GOT3 (cell line): Measurements from ENCODE around the gene LTC4S.
A peak's percentile ranks its signal among the peaks of the same experiment; 100 is the strongest.

Experiments
- DNase-seq: peaks from one replicate; lab custom pipeline; 2025; ENCODE audit warnings: mixed read lengths; lab: John Stamatoyannopoulos, UW

Gene LTC4S

DNA sequence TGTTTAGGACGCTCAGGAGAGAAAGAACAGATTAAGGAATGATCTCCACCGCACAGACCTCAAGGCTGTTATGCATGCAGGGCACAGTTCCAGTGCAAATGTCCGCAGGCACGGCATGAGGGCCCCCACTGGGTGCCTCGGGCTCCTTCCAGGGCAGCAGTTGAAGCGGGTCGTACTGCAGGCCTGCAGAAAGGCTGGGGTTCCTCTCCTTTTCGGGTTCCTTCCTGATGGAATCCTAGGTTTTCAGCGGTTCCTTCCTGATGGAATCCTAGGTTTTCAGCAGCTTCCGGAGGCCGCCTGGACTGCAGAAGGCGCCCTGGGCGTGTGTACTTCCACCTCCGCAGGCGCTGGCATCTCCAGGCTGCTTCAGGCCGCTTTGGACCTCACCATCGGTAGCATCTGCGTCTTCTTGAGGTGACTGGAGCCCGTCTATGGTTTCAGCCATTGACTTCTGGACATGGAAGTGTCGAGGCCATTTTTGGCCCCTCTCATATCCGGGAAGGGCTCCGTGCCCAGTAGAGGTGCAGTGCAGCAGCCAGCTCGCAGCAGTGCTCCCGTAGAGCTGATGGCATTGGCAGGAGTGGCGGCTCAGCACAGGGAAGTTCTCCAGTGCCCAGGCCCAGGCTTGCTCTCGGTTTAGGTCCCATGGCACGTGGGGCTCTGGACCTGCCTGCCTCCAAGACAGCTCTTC lies 18.5 kb downstream of the LTC4S start:
- no peak for DNase-seq

DNA sequence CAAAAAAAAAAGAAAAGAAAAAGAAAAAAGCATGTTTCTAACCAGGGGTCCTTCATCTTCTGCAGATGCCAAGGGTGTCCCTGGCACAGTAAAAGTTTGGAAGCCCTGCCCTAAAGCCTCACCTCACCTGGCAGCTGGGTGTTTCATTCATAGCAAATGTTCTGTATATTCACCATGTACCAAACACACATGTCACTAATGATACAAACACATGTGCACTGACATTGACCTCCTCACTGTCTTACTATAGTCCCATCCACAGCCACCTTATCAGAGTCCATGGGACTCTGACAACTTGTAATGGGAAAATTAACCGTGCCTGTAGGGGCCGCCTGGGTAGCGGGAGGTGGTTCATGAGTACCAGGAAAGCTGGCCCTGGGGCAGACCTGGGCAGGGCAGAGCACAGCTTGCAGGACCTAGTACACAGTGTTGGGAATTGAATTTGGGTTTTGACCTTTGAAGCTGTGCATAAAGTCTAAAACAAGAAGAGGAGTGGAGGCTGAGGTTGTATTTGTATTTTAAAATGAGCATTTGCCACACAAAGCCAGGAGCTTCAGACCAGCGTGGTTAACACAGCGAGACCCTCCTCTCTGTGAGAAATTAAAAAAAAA lies 19.3 kb downstream of the LTC4S start:
- DNase-seq, result no peak

DNA sequence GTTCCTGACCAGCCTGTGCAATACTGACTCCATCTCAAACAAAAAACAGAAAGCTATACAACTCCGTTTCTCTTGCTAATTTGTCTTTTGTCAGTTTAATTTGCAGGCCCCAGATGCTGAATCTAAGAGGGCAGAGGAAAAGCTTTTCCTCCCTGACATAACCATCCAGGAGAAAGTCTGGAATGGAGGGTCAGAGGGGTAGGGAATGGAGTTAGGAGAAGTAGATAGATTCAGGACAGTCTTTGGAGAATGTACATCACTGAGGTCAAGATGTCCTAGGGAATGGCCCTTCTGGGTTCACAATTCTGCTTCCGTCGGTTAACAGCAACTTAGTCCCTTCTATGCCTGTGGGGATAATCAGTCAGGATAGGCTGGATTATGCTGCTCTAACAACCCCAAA lies 20.3 kb downstream of the LTC4S start:
- DNase-seq, result no peak

DNA sequence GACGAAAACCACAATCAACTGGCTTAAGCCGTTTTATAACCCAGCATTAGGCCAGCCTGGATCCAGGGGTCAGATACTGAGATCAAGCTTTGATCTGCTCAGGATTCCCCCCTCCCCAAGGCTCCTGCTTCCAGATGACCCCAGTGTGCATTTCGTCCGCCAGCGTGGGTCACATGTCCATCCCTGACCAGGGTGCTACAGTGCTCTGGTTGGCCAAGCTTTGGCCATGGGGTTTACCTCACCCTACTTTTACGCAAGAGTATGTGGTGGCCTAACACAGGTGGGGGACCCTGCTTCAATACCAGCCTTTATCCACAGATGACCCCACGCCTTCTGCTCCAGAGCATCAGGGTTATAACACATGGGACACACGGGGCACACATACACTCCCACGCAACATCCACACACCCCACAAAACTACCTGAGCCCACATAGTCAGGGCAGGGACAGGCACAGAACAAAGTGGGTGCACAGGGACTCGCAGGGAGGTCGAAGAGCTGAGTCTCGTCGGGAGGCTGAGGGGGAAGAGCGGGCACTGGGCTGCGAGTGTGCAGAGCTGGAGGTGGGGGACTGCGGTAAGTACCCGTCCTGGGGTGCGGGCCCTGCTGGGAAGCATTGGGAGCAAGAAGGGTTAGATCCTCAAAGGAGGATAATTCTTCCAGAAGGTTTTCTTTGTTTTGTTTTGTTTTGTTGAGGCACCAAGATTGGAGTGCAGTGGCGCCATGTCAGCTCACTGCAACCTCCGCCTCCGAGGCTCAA lies 21.9 kb downstream of the LTC4S start:
- no peak for DNase-seq

DNA sequence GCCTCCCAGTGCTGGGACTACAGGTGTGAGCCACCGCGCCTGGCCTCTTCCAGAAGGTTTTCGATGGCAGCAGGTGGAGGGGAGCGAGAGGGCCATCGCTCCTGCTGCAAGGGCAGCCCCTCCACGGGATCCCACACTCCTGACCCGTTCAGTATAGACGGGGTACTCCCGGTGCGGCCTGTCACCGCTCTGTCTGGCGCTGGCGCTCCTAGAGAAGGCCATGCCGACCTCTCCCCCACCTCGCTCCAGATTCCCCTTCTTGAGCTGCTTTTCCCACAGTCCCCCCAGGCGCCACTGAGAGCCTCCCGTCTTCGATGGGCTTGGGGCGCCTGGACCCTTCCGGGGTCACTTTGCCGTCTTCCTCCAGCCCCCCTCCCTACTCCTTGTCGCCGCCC lies 22.6 kb downstream of the LTC4S start:
- DNase-seq, result no peak

DNA sequence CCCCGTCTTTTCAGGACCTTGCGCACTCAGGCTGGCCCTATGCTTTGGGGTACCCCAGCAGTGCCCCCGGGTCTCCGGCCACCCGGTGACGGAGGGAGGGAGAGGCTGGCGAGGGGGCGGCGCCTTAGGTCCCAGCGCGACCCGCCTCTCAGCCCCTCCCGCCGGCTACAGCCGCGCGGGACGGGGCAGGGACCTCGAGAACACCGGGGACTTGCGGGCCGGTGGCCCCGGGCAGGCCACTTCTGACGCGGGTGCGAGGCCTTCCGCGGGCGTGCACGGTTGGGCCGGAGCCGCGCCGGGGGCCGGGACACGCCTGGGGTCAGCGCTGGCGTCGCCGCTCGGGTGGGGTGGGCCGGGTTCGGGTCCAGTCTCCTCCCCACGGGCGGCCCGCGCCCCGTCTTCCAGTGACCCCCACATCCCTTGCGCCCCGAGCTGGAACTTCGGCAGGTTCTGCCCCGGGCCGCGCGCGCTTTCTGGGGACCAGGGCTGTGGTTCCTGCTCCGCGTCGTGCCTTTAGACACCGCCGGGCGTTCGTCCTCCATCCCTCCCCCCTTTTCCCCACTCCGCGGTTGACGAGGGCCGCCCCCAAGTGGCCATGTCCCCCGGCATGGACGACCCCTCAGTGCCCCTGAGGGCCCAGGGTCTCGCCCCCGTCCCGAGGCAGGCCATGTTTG lies 23.1 kb downstream of the LTC4S start:
- DNase-seq, result no peak

DNA sequence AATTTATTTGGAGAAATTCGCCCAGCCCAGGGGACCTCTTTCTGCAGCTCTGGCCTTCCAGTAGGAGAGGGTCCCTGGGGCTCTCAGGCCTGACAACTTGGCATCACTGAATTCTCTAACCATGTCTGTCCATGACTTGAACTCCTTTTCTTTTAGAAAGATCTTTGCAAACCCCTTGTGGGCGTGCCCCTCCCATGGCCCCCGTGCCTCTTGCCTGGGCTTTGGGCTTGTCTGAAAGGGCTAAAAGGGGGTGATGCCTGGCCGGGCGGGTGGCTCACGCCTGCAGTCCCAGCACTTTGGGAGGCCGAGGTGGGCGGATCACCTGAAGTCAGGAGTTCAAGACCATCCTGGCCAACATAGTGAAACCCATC lies 23.7 kb downstream of the LTC4S start:
- DNase-seq, result no peak

DNA sequence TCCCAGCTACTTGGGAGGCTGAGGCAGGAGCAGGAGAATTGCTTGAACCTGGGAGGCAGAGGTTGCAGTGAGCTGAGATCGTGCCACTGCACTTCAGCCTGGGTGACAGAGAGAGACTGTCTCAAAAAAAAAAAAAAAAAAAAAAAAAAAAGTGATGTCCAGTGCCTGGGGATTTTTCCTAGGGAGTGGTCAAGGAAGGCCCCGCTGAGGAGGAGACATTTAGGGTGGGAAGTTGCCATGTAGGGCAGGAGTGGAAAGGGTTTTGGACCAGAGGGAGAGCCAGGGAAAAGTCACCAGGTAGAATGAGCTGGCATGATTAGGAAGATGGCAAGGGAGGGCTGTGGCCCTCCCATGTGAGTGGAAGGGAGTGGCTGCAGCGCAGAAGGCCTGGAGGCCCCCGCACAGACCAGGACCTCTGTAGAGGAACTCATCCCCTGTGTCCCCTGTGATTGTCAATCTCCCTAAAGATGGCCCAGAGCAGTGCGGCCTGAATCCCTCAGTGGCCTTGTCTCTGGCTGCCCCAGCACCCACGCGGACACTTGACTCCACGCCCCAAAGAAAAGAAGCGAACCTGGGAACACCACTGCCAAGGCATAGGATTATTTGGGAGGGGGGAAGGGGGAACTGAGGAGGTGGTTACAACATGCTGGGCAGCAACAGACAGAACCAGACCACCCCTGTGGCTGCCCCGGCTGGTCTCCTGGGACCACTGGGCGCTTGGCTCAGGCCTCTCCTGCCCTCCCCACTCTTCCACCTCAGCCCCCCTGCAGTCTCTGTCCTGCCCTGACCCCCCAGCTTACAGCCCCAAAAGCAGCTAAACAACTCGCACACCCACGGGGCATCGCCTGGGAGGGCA lies 24.3 kb downstream of the LTC4S start:
- no peak for DNase-seq

DNA sequence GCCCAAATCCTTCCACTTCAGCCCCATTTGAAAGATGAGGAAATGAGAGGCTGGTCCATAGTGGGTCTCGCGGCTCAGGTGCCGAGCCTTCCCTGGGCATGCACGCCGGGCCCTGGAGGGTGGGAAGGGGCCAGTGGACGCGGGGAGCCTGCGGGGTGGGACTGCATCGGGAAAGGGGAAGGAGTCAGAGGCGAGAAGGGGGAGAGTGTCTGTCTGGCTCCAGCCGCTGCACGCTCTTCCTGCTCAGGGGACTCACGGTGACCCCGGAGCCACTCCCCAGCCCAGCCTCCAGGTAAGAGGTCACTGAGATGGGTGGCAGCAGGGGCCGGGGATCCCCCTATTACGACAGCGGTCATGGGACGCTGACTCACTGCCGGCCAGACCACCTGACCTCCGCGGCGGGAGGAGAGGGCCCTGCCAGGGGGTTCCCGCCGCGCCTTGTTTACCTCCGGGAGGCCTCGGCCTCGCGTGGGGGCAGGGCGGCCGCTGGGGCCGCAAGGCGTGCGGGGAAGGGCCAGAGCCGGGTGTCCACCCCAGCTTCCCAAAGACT lies 25.0 kb downstream of the LTC4S start:
- DNase-seq, result peak; percentile 68

DNA sequence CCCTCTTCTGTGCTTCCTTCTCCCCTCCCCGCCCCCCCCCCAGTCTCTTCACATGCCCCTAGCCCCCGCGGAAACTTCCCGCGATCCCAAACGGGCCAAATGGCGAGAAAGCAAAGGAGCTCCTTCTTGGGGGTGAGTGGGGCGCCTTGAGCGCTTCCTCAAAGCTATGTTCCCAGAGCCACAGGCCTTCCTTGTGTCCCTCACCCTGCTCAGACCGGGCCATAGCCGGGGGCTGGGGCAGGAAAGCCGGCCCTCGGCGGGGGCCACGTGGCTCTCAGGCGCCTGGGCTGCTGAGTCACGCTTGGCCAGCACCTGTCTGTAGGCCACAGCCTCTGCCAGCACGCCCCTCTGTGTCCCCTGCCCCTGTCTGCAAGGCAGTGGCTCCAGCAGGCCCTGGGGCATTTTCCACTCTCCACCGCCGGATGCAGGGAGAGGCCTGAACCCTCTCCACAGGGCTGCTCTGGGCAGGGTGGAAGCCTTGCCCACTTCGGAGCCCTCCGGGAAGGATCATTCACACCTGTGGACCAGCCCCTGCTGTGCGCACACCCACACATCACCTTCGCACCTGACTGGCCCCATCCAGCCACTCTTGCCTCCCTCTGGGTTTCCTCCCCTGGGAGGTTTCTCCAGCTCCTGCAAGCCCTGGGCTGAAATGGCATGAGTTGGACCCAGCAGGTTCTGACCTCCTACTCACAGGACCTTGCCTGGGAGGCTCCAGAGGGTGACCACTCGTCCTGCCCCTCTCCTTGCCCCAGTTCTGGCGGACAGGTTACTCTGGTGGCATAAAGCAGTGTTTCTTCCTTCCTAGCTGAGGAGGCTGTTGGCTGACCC lies 25.7 kb downstream of the LTC4S start:
- DNase-seq, result peak; percentile 54

DNA sequence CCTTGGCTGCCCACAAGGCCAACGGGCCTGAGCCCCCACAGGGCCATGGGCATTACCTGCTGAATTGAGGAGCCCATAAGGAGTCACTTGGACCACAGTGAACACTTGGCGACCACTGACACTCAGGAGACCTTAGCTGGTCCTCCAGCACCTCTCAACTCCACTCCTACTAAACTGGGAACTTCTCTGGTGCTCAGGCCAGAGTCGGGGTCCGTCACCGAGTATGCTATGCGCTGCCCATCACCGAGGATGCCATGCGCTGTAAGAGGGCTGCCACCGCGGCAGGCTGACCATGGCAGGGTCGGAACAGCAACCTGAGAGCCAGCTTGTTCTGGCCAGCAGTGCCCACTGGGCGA lies 26.3 kb downstream of the LTC4S start:
- no peak for DNase-seq

DNA sequence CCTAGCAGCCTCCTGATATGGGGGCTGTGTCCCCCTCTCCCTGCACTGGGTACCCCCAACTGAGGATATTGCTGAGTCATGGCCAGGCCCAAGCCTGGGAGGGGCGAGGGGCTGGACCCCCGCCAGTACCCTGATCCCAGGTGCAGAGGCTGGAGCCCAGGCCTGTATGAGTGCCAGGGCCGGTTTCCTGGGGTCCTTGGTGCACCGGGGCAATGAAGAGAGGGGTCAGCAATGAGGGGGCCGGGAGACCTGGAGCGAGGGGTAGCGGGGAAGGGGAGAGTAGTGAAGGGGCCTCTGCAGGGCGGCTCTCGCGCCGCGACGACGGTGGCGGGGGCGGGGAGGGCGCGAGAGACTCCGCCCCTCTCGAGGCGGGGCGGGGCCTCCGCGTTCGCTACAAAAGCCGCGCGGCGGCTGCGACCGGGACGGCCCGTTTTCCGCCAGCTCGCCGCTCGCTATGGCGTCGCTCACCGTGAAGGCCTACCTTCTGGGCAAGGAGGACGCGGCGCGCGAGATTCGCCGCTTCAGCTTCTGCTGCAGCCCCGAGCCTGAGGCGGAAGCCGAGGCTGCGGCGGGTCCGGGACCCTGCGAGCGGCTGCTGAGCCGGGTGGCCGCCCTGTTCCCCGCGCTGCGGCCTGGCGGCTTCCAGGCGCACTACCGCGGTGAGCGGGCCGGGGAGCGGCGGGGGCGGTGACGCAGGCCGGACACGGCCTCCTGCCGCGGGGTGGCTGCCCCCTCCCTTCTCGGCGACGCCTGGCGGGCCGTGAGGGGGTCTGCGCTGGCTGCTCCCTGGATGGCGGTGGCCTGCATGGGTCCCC lies 26.9 kb downstream of the LTC4S start, which contains the start of gene SQSTM1:
SQSTM1 (plus strand) TSS at position 423 of the 815 bp plus-strand sequence; CDS start at position 455, 32 bp downstream.
- peak; percentile 81 for DNase-seq

DNA sequence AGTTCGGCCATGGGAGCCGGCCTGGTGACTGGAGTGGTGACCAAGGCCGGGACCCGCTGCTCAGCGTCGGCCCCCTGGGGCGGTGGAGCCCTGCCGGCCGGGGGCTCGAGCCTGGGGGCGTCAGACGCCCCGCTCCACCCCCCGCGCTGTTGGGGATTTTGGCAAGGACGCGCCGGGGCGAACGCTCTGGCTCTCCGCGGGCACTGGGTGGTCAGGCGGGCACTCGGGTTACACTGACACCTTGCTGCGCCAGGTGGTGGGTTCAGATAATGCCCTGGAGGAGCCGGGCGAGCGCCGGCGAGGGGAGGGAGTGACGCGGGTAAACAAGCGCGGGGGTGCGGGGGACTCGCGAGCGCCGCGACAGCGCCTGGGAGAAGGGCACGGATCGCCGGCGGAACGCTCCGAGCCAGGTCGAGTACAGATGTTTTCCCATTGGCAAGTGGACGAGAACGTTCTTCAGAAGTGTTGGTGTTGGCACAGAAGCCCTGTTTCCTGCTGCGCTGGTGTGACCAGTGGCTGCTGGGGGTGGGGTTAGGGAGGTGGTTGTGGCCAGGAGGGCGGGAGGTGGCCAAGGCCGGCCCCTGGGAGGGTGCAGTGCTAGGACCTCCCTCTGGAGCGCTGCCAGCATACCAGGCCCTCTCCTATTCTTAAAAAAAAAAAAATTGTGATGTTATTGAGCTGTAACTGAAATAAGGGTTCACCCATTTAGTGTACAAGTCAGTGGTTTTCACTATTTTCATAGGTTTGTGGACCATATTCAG lies 27.7 kb downstream of the LTC4S start:
- DNase-seq, result peak; percentile 67

DNA sequence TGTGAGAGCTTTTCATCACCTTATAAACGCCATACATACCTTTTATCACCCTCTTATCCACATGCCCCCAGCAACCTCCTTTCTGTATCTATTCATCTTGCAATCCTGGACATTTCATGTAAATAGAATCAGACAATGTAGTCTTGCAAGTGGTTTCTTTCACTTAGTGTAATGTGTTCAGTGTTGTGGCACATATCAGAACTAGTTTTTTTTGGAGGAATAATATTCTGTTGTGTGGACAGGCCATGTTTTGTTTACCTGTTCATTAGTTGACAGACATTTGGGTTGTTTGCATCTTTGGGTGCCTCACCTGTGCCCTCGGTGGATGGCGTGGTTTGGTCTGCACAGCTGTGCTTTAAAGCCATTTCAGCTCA lies 28.3 kb downstream of the LTC4S start:
- no peak for DNase-seq

DNA sequence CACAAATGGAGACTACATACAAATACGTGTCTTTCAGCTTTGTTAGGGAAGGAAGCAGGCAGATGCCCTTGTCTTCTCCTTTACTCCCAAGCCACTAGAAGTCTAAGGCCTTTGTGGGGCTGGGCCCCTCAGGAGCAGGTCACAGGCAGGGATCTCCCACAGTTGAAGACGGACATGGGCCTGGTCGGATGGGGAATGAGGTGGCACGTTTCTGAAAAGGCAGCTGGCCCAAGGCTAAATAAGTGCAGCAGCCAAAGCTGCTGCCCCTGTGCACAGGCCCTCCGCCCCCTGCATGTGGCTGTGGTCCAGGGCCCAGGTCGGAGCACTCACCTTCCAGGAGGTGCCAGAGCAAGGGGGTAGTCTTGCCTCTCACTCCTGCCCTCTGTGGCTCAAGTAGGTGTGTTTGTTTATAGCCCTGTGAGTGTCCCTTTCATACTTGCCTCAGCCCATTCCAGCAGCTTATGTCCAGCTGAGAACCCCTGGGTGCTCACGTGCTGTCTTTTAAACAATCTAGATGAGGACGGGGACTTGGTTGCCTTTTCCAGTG lies 28.7 kb downstream of the LTC4S start:
- no peak for DNase-seq

DNA sequence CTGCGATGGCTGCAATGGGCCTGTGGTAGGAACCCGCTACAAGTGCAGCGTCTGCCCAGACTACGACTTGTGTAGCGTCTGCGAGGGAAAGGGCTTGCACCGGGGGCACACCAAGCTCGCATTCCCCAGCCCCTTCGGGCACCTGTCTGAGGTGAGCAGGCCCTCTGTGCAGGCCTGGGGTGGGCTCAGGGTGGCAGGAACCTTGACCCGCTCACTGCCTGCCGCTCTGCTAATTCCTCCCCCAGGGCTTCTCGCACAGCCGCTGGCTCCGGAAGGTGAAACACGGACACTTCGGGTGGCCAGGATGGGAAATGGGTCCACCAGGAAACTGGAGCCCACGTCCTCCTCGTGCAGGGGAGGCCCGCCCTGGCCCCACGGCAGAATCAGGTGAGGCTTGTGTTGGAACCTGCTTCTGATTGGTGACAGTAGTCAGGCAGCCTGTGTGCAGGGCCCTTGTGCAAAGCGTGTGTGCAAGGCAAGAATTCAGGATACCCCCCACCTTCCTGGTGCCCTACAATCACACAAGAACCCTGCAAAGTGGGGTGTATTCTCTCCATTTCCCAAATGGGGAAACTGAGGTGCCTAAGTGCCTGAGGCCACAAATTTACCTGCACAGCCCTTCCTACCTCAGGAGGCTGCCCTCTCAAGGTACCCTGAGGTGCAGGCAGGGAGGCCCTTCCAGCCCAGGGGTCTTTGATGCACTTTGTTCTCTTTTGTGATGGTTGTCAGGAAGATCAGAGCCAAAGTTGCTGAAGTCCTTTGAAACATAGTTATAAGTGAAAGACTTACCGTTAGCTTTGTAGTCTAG lies 30.4 kb downstream of the LTC4S start:
- DNase-seq, result no peak

DNA sequence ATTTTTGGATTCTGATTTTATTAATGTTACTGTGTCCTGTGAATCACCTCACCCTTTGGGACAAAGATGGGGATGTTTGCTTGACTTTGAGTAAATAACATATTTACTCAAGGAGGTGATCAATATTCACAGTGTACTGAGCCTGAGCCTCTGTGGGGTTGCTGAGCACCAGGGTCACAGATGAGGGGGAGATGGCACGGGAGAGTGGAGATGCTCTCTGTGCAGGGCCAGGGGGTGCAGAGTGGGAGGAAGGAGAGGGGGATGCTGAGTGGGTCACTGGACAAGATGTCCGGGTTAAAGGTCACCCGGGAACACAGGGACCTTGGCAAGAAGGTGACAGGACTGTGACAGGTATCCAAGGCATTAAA lies 30.9 kb downstream of the LTC4S start:
- DNase-seq, result no peak

DNA sequence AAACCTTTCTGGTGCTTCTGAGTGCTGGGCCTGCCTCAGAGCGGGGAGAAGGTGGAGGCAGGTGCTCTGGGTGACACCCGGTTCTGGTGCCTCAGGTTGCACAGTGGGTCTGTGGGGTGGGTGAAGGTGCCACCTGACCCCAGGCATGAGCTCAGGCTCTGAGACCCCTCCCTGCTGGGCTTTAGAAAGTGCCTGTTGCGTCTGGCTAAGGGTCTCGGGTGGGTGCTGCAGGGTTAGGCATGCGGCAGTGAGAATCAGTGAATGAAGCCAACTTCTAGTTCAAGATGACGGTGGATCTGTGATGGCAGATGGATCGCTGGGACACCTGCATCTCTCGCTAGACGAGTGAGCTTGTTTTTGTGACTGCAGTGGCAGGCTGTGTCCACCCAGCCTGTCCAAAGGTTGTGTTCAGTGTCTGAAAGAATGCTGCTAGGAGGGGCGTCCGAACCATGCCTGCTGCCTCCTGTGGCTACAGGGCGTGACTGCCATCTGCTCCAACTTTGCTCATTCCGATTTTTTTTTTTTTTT lies 31.9 kb downstream of the LTC4S start:
- no peak for DNase-seq
